Brain microvascular endothelial cell (primary cell): ENCODE measurements around the gene PTPRA.

ENCODE experiments used
- DNase-seq: peaks from one replicate; pipeline ENCODE4 v3.0.0-alpha.2; 2020
- H3K27ac ChIP-seq: fragments of 250-450 bp; sonication (Bioruptor Pico); 2 replicates; pipeline ENCODE4 v1.5.1; 2020; ENCODE audit warnings: mild to moderate bottlenecking, moderate library complexity
- H3K27me3 ChIP-seq: fragments of 250-450 bp; sonication (Bioruptor Pico); replicated peaks from 2 replicates; pipeline ENCODE4 v1.5.1; 2020; ENCODE audit warnings: mild to moderate bottlenecking
- H3K36me3 ChIP-seq: fragments of 250-450 bp; sonication (Bioruptor Pico); replicated peaks from 2 replicates; pipeline ENCODE4 v1.5.1; 2020; ENCODE audit warnings: mild to moderate bottlenecking
- H3K4me3 ChIP-seq: 2 replicates; pipeline ENCODE4 v1.5.1; 2011; ENCODE audit warnings: low read depth, mild to moderate bottlenecking, control low read depth, low read length, moderate library complexity
- CTCF ChIP-seq: IDR thresholded peaks from 2 replicates; pipeline ENCODE4 v1.5.1; 2011; ENCODE audit warnings: low read depth, mild to moderate bottlenecking, moderate library complexity, low read length, control low read depth, inconsistent platforms; ENCODE audit errors: missing control alignments
- in situ Hi-C: cut with HindIII; loops from 2 replicates; pipeline ENCODE4 v1.10.0; 2017; ENCODE audit warnings: low sequenced_read_pairs, low pct_ligation_motif_present

PTPRA gene

GRCh38 chr20:2834401-2835110 is 38.7 kb upstream of the PTPRA start:
- no peak for TF ChIP-seq CTCF
- no peak for DNase-seq

GRCh38 chr20:2835331-2835796 is 37.9 kb upstream of the PTPRA start:
- in situ Hi-C loops, result no loop called here
- Histone ChIP-seq H3K27ac (no peak overlapping the region), H3K4me3 (no peak overlapping the region), H3K36me3 (peaks cover 2% of the 10 kb centered on the region), H3K27me3 (no peaks in the 10 kb centered on the region)
- no peak for TF ChIP-seq CTCF
- DNase-seq, result no peak

More at GRCh38 chr20:2834401-2835110, 38.7 kb upstream of the PTPRA start:
- Histone ChIP-seq H3K4me3 (no peak overlapping the region), H3K27me3 (no peaks in the 10 kb centered on the region), H3K27ac (no peak overlapping the region), H3K36me3 (peaks cover 2% of the 10 kb centered on the region)
- in situ Hi-C loops, result no loop called here

- Histone ChIP-seq H3K27ac (no peak overlapping the region), H3K36me3 (peaks cover 2% of the 10 kb centered on the region), H3K4me3 (no peak overlapping the region), H3K27me3 (no peaks in the 10 kb centered on the region)
- no peak for TF ChIP-seq CTCF
- in situ Hi-C loops, result no loop called here
- no peak for DNase-seq
Observed at GRCh38 chr20:2836035-2836434, 37.2 kb upstream of the PTPRA start.

- H3K27ac ChIP-seq, result no peak overlapping the region
- no peaks in the 10 kb centered on the region for H3K27me3 ChIP-seq
- in situ Hi-C loops, result no loop called here
- DNase-seq, result no peak
- no peak overlapping the region for H3K4me3 ChIP-seq
- no peak for TF ChIP-seq CTCF
- peaks cover 2% of the 10 kb centered on the region for H3K36me3 ChIP-seq
Observed at GRCh38 chr20:2837221-2837960, 35.9 kb upstream of the PTPRA start.

GRCh38 chr20:2838170-2838797 is 35.0 kb upstream of the PTPRA start:
- TF ChIP-seq CTCF, result no peak
- in situ Hi-C loops, result no loop called here
- Histone ChIP-seq H3K27me3 (no peaks in the 10 kb centered on the region), H3K36me3 (peaks cover 2% of the 10 kb centered on the region), H3K4me3 (no peak overlapping the region), H3K27ac (no peak overlapping the region)
- DNase-seq, result no peak
